Activated CD8-positive, alpha-beta memory T cell treated with anti-CD3 and anti-CD28 coated beads, Interleukin-2, amount 50 U/mL, for 4 hours (primary cell): ENCODE results near the gene GALNT18.

Experiments used
- DNase-seq: peaks from one replicate; pipeline ENCODE4 v3.0.0-alpha.2; 2020

GALNT18 gene

DNA sequence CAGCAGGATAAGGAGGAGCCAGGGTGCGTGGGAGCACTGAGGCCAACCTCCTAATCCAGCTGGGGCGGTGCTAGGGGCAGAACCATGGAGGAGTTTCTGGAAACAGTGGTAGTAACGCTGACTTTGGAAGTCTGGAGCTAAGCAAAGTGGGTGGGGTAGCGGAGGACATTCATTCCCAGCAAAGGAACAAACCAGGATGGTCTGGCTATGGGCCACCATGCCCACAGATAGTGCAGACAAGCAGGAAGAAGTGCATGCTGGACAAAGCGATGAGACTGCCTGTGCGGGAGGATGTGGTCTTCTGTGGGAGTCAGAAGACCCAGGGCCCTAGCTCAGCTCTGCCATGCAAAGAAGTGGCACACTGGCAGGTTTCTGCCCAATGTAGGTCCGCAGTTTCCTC is 197.1 kb downstream of the GALNT18 start:
- DNase-seq: no peak

DNA sequence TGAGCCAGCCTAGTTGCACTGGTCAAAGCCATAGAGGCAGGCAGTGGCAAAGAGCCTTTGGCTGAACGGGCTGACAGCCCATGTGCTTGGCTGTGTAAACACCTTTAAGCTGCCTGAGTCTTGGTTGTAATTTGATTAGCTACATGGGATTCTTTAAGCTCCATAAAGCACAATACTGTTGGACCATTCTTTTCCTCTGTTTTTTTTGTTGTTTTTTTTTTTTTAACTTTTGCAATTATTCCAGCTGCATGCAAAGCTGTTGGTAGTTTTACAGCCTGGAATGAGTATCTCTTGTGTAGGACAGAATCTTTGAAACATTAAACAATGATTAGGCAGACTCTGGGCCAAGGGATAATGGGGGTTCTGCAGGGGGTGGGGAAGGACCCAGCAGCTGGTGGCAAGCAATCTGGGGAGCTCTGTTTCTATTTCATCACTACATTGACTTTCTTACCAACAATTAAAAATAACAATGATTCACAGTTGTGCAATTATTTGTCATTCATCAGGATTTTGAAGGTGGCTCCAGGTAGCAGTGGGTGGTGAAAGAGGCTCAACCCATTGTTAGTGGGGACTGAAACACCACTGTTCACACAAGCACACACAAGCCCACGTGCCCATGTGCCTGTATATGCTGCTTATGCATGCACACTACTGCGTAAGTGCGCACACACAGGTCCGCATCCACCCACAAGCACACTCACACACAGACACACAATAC is 199.2 kb downstream of the GALNT18 start:
- DNase-seq: no peak

DNA sequence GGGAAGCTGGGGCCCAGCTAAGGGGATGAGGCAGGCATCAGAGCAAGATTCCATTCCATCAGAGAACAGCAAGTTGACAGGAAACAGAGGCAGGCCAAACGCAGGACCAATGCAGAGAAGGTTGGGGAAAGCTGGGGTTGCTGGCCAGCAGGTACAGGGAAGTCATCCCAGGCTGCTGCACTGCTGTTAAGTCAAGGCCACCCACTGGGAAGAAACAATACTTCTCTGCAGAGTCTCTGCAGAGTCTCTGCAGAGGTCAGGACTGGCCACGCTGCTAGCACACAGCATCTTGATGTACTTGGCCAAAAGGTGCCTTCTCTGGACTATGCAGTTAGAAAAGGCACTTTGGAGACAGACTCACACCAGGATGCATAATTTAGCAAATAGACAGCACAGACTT is 200.3 kb downstream of the GALNT18 start:
- DNase-seq: no peak

DNA sequence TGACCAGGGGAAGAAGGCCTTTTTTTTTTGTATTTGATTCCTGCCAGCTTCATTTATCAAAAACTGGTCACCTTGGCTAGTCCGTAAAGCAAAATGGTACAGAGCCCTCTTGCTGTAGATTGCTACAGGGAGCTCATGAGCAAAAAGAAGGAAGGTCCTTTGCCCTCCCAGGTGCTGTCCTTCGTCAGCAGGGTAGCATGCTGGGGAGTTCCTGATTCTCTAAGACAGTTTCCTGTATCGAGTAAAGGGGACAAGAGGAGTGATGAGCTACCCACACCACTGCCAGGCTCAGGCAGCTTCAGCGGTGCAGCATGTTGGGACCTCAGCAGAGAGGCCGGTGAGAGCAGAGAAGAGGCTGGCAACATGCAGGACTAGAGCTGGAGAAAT is 200.9 kb downstream of the GALNT18 start:
- DNase-seq: no peak

DNA sequence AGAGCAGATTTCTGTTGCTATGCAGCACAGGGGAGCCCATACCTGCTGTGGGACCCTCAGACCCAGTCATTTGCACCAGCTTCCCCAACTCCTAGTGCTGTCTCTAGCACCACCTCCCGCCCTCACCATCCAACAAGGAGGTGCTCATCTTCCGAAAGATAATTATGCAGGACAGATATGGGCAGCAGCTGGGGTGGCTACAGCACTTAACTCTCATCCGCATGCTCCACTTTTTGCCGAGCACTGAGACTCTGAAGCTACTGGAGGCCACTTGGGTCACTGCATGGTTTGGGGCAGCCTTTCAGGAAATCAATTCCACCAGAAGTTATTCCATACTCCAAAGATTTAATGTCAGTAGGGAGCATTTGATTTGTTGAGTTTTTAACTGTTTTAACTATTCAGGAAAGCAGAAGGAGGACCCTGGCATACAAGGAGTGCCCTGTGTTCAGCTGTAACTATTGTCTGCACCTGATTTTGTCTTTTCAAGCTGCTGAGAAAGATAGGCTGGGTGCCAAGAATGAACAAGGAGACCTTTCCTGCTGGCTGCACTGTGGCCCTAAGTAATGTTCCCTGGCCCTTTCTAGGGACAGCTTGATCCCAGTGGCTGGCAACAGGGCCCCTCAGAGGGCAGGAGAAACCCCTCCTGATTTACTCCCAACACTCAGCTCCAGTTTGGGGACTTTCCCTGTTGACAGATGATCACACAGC is 201.5 kb downstream of the GALNT18 start:
- DNase-seq: no peak

DNA sequence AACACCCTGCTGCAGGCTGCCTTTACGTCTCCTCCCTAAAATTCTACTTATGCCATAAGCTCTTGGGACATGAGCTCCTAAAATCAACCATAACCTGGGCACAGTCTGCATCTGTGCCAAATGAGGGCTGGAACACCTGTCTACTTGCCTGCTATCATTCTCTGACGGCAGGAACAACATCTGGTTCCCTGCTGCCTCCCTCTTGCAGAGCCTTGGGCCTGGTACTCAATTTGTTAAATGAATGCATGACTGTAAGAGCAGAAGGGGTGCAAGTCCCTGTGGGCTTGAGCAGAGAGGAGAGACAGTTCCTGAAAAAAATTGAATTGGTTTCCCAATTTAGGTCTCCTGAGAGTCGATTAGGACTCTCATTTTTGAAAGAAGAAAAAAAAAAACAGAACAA is 202.1 kb downstream of the GALNT18 start:
- DNase-seq: no peak

DNA sequence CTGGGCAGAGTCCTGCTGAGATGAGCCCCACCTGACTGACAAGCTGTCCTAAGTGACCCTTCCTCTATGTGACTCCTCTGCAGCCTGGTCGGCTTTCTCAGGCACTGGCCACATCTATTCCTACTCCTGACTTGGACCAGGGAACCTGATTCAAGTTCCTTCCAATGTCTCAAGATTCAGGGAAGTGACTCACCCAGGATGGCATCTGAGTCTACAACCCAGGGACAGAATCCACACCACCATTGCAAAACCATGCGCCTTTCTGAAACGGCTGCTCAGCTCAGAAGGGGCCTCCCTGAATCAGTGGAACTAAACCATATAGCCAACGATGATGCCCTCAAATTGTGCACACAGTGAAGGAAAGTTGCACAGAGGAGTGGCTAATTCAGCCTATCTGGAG is 204.9 kb downstream of the GALNT18 start:
- DNase-seq: no peak

DNA sequence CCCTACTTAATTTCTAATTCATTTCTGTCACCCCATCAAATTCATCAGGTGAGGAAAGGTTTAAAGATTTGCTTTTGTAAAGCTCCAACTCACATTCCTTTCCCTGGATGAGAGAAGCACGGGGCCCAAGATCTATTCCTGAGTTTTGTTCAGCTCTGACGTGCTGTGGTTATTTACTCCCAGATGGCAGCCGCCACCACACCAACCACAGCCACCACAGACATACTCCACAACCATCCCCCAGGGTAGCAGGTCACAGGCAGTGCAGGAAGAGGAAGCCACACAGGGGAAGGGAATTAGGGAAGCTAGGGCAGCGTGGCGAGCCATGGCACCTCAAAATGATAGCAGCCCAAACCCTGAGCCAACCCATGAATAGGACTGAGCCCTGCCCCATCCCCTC is 205.3 kb downstream of the GALNT18 start:
- DNase-seq: no peak

DNA sequence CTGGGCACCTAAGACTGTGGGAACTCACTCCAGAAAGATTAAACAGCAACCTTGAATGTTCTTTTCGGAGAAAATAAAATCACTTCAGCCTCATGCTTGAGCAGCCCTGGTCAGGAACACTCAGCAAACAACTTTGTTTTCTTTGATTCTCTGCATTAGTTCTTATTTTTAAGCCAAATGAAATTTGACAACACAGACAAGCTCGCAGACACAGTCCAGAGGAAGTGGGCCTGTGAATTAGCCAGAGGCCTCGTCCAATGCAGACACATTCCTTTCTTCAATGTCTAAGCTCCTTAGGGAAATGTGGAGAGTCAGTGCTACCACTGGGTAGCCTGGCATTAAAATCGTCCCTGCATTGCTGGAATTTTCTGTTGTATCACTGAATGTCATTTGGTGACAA is 205.9 kb downstream of the GALNT18 start:
- no peak for DNase-seq

DNA sequence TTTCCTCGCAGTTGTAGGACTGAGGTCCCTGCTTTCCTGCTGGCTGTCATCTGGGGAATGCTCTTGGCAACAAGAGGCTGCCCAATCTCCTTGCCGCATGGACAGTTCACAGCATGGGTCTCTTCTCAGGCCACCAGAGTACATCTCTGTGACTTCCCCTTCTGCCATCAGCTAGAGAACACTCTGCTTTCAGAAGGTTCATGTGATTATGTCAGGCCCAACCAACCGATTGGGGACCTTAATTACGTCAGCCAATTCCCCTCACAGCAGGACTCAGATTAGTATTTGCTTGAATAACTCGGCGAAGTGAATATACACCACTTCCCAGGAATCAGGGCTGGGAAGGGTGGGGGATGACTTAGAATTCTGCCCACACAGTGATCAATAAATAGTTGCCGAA is 206.8 kb downstream of the GALNT18 start:
- DNase-seq: no peak

DNA sequence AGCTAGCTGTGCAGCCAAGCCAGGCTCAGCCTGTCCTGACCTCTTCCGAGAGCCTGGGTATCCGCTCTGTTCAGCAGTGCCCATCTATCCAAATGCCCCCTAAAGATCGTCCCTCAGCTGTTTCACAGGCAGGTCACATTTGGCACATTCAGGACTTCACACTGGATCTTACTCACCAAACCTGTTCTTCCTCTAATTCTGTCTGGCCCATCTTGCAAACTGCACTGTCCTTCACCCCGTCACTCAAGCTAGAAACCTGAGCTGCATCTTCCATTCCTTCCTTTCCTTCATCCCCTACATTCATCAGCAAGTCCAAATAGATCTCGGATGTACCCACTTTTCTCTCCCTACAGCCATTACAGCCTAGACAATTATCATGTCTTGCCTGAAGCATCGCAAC is 208.0 kb downstream of the GALNT18 start:
- no peak for DNase-seq

DNA sequence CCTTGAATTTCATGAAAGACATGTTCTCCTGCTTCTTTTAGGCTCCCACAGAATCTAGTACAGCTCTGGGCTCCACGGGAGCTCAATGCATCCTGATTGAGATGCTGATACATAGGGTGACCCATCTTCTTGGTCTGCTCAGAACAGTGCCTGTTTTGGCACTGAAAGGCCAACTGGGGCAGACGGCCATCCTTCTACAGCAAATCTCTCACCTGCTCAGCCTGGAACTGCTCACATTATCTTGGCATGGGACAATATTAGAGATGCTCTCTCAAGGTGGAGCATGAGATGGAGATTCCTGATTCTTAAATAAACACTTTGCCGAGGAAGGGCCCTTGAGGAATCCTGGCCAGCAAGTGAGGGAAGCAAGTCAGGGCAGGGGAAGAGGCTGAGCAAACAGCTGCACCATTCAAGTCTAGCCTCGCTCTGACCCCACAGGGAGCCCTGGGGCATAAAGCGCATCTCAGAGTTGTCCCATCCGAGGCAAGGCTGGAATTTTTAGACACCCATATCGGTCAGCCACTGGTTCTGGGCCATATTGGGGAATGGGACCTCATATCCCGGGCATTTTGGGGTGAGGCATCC is 210.3 kb downstream of the GALNT18 start:
- no peak for DNase-seq

DNA sequence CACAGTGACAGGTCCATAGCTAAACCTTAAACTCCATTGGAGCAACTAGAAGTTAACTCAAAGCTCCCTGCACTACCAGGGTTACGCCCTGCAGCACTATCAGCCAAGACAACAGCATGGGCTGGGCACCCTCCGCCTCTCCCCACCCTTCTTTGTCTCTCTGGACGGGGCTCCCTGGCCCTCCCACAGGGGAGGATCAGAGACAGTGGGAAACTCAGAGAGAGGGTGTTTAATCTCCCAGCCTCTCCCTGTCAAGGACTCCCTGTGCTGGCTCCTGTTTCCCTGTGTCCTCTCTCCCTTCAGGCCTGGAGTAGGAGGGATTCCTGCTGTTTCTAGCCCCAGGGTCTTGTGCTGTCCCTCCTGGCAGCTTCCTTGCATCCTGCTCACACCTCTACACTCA is 211.9 kb downstream of the GALNT18 start:
- DNase-seq: no peak

DNA sequence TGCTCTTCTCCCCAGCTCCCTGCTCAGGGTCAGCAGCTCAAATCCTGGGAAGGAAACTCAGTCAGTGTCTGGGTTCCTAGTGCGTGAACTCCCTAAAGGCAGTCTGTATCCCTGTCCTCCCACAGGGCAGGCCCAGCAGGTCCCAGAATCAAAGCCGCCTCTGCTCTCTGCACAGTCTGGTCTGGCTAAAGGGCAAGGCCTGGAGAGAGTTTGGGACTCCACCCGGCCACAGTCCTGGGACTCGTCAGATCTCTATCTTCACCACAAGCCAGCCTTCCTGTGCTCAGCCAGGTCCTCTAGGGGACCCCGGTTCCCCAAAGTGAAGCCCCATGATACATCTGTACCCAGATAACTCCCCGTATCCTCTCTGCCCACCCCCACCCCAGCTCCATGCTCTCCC is 212.6 kb downstream of the GALNT18 start:
- DNase-seq: no peak

DNA sequence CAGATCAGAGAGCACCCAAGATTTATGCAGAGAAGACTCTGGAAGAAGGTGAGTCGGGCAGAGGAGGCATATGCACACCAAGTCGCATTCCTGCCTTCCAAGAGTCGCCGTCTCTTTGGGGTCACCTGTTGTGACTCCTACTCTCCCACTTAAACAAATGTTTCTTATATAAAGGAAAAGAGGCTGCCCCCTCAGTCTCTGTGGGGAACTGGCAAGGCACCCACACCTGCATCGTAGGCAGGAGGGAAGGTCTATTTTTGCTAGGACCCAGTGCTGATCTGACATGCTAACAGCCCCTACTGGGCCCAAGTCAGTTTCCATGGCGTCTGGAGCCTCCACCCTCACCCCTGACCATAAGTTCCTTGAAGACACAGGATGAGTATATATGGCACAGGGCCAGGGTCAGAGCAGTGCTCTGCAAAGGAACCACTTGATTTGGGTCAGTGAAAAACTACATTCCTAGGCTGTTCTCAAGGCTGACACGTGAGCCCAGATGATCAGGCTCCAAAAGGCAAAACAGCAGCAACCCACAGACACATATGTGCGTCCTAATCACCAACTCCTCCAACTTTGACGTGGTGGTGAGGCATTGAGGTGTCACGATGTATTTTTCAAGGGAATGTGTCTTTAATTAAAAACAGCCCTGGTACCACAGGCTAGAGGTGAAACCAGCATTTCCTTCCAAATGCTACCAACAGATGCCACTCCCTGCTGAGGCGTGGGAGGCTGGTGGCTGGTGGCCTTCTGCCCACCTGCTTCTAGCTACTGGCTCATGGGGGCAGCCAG is 213.2 kb downstream of the GALNT18 start:
- no peak for DNase-seq

DNA sequence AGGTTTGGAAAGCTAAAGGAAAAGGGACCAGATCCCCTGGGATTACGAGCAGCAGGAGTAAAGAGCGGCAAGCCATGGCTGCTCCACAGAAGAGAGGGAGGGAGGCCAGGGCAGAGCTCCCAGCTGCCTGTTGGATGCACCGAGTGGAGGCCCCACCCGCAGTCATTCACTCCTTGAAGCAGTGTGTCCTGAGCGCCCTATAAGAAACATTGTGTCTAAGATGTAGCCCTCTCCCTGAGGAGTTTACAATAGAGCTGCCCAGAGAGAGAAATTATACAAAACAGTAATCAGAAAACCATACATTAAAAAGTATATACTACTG is 214.1 kb downstream of the GALNT18 start:
- DNase-seq: no peak

DNA sequence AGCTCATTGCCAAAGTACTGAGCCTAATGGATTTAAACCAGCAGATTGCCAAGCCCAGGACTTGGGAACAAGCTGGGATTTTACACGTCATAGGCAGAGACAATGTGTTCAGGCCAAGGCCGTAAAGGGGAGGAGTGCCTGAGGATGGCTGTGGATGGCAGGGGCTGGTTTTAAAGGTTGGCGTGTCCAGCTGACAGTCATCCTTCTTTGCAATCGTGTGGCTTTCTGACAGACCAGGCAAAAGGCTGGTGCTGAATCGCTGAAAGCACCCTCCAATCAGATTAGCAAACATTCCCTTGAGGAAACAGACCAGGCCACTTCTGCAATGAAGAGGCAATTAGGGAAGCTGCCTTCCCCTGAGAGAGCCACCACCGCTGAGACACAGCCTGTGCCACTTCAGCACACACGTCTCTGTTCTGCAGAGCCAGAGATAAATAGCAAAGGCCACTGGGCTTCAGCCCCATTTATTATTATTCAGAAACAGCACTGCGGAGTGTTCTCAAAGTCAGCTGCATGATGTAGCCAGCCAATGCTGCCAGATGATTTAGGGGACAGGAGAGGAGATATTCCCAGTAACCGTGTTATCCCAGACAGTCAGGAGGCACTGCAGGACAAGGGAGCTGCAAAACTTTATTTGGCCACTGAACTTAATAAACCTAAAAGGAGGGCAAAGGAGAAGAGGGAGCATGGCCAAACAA is 214.6 kb downstream of the GALNT18 start:
- no peak for DNase-seq

DNA sequence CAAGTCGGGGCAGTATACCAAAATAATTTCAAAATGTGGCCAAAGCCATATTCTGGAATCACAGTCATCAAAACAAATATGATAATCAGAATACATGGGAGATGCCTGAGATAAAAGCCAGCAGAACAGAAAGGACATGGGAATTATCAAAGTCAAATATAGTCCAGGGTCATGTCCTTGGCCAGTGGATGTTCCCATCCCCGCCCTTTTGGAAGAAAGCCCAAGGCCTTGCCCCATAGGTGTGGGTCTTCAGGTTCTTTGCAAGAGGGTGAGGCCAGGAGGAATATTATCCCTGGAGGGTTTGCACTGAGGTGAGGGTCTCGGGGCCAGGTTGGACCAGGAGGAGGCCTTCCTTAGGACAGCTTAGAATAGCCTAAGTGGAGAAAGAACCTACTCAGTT is 215.2 kb downstream of the GALNT18 start:
- DNase-seq: no peak

DNA sequence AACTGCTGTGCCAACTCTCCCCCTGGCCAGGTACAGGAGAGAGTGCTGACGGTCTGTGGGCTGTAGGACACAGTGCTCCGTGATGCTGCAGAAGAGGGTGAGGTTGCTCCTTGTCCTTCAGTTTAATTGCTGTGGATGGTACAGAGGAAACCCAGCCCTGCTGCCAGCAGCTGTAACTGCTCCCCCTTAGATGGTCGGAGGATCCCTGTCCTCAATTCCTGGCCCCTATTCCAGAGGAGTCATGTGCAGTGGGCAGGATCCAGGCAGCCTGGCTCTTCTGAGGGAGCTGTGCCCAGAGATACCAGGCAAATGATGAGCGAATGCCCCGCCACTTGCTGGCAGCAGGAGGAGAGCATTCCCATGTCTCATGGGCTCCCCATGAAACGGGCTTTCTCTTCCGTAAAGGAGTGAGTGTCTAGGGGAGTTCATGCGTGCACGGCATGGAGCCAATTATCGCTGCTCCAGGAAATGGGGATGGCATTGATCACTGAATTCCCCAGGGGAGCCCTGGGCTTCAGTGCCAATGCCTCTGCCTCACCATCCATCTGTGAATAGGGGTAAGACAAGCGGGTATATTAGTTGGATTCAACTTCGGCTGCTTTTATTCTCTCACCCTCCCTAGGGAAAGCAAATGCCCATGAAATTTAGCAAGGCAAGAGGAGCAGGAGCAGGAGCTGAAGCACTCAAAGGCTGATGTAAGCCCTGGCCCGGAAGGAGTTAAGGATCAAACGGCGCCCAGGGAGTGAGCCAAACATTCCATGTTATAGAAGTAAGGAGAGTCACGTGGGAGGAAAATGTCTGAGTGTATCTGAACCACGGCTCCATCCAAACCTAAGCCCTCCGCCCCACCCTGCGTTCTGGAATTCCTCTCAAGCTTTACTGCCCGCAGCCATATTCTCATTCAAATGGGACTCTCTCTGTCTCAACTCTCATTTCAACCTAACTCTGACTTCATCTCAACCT is 217.8 kb downstream of the GALNT18 start:
- no peak for DNase-seq

DNA sequence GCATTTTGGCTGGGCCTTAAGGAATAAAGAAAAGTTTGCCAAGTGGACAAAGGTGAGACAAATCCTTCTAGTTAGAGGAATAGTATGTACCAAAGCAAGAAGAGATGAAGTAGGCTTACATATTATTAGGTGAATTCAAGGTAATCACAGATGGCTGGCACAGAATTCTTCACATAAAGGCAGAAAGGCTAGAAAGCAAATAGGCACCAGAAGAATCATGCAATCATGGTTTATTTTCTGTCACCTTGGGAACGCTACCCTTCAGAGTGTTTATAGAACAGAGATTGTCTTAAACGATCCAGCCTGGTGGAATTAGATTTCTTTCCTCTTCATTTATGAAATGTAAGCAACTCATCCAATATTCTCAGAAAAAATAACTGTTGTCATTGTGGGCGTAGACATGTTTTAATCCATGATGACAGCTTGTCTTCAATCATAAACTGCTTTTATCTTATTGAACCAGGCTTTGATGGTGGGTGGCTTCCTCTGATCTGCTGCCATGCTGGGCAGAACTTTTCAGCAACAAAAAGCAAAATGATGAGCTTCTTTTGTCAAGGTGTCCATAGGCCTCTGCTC is 219.8 kb downstream of the GALNT18 start:
- no peak for DNase-seq

DNA sequence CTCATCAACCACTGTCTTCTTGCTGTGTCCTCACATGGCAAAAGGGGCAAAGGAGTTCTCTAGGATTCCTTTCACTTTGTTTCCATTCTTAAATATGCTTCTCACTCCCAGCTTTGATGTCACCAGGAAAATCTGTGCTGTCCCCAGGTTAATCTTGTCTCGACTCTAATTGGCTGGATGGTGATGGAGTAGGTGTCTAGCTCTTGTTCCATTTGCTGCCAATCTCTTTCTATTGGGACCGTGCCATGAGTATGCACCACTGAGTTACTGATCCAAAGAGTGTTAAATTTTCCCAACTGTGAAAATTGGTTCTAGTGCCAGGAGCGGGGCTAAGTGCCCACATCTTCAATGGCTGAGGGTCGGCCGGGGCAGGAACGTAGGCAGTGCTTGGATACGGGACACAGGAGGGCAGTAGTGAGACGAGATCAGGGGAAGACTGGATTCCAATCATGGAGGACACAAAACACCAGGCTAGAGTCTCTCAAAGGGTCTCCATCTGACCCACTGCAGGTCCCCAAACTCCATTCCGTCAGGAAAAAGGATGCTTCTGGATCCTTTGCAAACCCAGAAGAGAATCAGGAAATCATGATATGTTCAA is 221.1 kb downstream of the GALNT18 start:
- no peak for DNase-seq
